ENCODE data around the gene CXCL12.
A peak's percentile ranks its signal among the peaks of the same experiment; 100 is the strongest.

CXCL12 gene

GRCh38 chr10:44389150-44389549 is 4.3 kb upstream of the CXCL12 start:
- TF ChIP-seq TAF1 (IDR thresholded peaks at IDR 0.05; ENCODE audit: low read depth) (no peak), MAX (IDR thresholded peaks at IDR 0.05) (no peak), FOXM1 (IDR thresholded peaks at IDR 0.05; ENCODE audit: borderline replicate concordance, low read depth) (no peak), ZBTB7A (IDR thresholded peaks at IDR 0.05; ENCODE audit: low read depth) (no peak), USF1 (IDR thresholded peaks at IDR 0.05) (no peak), NFIC (IDR thresholded peaks at IDR 0.05) (no peak), EGR1 (IDR thresholded peaks at IDR 0.05) (no peak), YY1 (IDR thresholded peaks at IDR 0.05; ENCODE audit: low read depth) (no peak), EP300 (IDR thresholded peaks at IDR 0.05; ENCODE audit: borderline replicate concordance) (no peak), CEBPB (IDR thresholded peaks at IDR 0.05) (no peak), REST (IDR thresholded peaks at IDR 0.05; ENCODE audit: low read depth) (no peak), TCF12 (IDR thresholded peaks at IDR 0.05; ENCODE audit: low read depth) (no peak), RAD21 (IDR thresholded peaks at IDR 0.05; ENCODE audit: low read depth) (no peak), CREB1 (IDR thresholded peaks at IDR 0.05; ENCODE audit: low read depth) (no peak), TEAD4 (IDR thresholded peaks at IDR 0.05) (no peak)

GRCh38 chr10:44388641-44389040 is 3.7 kb upstream of the CXCL12 start:
- TF ChIP-seq REST (IDR thresholded peaks at IDR 0.05; ENCODE audit: low read depth): no peak

GRCh38 chr10:44387853-44388251 is 3.0 kb upstream of the CXCL12 start:
- no peak for TF ChIP-seq REST (IDR thresholded peaks at IDR 0.05; ENCODE audit: low read depth)
- TF ChIP-seq TAF1 (IDR thresholded peaks at IDR 0.05; ENCODE audit: low read depth): no peak
- TF ChIP-seq NFIC (IDR thresholded peaks at IDR 0.05): no peak
- no peak for TF ChIP-seq RAD21 (IDR thresholded peaks at IDR 0.05; ENCODE audit: low read depth)

- peak; percentile 72 for TF ChIP-seq RAD21 (IDR thresholded peaks at IDR 0.05; ENCODE audit: low read depth)
- no peak for TF ChIP-seq REST (IDR thresholded peaks at IDR 0.05; ENCODE audit: low read depth)
Observed at GRCh38 chr10:44386546-44387052, 1.7 kb upstream of the CXCL12 start.
